HG02610 (cell line): Measurements from ENCODE around the gene OGFOD1.
A peak's percentile ranks its signal among the peaks of the same experiment; 100 is the strongest.

ENCODE experiments used
- ATAC-seq: cut with Tn5 transposase; IDR thresholded peaks from one replicate; pipeline ENCODE4 v1.9.1; 2021; ENCODE audit warnings: mild to moderate bottlenecking, moderate library complexity; ENCODE audit not compliant: unreplicated experiment

Gene OGFOD1

DNA sequence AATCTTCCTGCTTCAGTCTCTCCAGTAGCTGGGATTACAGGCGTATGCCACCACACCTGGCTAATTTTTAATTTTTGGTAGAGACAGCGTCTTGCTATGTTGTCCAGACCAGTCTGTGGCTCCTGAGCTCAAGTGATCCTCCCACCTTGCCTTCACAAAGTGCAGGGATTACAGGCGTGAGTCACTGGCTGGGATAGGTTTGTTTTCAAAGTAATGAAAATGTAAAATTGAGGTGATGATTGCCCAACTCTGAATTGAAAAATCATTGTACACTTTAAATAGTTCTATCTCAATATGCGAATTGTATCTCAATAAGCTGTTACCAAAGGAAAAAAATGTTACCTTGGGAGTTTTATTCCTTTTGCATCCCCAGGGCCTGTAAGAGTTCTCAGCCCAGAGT lies 24.8 kb upstream of the OGFOD1 start:
- no peak for ATAC-seq

DNA sequence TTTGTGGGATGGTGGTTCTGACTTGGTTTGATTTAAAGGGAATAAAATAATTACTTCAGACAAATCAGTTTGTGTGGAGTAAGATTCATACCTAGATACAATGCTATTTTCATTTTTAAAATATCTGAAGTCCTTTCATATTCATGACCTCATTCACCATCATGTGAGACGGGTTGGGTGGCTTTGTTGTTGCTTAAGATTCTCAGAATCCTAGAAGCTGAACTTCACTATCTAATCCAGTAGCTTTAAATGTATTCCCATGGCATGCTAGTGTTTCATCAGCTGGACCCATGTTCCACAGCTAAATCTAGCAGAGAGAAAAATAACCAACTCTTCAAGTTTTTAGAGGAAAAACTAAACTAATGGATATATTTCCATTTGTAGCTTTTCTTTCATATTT lies 23.3 kb upstream of the OGFOD1 start:
- ATAC-seq = no peak

DNA sequence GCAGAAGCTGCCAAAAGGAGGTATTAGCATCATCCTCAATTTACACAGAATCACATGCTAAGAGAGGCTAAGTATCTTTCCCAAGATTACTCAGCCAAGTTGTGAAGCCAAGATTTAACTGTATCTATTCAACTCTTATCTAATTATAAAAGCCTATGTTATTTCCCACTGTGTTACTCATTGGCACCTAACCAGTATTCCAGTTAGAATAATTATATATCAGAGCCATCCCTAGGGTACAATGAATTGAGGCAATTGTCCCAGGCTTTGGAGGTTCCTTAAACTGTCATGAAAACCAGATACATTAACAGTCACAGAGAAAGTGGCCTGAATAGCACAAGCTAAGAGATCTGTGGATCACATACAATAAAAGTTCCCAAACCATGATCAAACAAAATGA lies 15.1 kb upstream of the OGFOD1 start:
- ATAC-seq = no peak

DNA sequence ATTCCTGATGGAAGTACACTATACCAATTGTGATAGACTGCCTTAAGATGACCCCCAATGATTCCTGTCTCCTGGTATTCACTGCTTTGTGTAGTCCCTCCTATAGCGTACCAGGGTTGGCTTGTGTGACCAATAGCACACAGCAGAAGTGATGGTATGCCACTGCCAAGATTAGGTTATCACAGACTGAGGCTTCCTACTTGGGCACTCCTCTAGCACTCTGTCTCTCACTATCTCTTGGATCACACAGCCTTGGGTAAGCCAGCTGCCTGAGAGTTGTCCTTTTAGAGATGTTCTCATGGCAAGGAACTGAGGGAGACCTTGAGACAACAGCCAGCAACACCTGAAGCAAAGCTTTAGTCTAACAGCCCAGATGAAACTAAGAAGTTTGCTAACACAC lies 13.3 kb upstream of the OGFOD1 start:
- ATAC-seq = no peak

DNA sequence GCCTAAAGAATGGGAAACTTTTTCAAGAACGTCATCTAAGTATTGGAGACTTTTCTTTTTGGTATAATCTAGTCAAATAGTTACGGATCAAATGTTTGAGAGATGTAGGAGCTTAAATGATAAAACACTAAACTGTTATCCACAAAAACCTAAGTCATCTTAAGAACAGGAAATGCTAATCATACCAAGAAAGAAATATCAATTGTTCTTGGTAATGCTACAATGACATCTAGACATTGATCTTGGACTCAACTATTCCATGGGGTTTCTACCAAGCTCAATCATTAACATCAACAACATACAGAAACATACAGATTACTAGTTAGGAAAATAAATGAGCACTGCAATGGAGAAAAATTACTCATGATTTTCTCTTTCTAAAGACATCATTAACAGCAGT lies 4.1 kb upstream of the OGFOD1 start:
- no peak for ATAC-seq

DNA sequence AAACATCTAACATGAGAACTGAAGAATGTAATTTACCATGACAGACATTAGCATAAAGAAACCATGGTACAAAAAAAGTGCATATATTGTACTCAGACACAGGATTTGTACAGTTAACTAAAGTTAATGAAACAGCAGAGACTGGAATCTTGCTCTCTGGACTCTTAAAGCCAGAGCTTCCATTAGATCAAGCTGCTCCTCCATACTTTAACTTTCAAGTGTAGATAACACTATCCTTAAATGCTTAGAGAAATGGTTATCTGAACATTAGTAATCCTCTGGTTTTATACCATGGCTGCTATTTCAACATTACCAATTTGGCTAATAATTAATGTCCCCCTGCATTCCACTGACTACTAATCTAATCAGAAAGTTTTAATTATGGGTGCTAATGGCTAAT lies 3.3 kb upstream of the OGFOD1 start:
- ATAC-seq = no peak

DNA sequence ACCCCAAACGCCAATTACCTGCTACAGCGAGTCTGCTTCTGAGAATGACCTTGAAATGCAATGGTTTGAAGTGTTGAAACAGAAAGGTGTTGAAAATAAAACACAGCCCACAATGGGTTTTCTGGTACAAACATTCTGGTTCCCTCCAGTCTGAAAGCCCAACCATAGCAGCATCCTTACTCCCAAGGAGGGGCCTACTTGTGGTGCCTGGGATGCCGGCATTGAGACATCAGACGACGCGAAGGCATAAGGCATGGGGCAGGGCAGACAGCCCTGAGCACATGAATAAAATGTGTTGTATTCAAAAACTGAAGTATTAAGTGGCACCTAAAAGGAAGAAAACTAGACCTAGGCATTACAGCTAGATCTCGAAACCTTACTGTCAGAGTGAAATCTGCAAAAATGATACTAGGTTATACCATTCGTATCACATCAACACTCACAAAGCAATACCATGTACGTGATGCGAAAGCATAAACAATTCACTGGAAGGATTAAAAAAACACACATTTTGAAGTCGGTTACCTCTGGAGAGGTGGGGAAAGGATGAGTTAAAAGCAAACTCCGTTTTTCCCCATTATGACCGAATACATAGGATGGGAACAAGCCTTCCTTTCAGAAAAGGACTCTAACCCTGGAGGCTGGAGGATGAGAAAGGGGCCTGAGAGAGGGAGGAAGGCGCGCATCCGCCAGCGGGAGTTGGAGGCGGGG lies 924 bp upstream of the OGFOD1 start:
- peak; percentile 21 for ATAC-seq

DNA sequence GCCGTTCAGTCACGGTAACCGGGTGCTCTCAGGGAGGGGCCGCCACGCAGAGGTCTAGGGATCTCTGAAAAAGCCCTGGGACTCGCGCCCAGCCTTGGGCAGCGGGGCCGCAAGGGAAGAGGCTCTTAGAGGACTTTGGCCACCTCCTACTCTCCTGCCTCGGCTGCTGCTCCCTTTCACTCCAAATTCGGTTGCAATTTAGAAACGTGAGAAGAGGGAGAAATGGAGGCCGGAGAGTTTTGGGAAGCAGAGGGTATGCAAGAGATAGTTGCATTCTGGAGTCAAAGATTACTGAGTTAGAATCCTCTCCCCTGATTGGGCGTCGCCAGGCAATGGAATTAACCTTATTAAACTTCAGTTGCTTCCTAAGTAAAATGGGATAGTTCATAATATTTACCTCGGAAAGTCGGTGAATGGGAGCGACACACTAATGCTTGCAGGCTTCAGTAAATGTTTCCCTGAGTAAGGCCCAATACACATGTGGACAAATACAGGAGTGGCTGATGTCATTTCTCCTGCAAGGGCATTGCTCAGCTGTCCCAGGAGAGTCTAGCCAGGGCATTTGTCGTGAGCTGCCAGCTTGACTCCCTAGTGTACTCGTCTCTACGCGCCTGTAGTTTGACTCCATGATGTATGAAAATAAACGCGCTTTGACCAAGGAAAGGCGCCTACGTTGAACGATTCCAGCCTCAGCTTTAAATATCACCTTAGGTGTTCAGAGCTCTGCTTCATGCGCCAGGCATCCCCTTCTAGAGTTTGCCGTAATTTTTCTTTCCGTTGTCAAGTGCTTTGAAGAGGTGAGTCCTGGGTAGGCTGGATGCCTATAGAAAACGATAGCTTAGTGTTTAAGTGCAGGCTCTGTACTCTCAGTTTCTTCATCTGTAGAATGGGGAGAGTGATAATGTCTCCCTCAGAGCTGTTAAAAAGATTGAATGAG lies 667 bp downstream of the OGFOD1 start:
- ATAC-seq = peak; percentile 43

DNA sequence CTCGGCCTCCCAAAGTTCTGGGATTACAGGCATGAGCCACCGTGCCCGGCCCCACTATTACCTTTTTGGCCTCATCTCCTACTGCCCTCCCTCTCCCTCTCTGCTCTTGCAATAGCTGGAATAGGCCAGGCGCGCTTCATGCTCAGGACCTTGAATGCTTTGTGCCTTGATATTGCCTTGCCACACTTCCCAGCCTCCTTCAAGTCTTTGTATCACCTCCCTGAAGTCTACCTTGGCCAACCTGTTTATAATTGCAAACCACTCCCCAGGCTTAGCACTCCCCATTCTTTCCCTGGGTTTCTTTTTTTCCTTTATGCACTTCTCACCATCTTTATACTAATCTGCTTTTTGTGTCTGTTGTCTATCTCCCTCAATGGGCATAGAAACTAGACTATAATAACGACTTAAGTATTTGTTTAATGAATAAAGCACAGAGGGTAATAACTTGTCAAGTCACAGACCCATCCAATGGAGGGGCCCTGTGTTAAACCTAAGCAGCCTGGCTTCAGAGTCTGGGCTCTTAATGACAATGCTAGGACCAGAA lies 6.6 kb downstream of the OGFOD1 start:
- no peak for ATAC-seq

DNA sequence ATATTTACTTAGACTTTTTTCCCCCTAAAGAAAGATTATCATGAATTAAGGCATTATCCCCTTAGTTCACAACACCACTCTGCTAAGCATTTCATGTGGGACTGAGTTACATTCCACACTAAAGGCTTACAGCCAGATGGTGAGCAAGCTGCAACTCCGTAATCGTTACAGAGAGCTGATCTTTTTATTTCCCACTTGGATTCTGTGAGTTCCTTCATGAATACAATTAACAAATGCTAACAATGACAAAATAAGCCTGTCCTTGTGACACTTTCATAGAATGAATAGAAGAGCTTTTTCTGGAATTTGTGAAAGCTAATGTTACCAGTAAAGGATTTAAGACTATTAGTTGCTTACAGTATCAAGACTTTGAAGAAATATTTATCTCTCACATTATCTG lies 8.7 kb downstream of the OGFOD1 start:
- no peak for ATAC-seq

DNA sequence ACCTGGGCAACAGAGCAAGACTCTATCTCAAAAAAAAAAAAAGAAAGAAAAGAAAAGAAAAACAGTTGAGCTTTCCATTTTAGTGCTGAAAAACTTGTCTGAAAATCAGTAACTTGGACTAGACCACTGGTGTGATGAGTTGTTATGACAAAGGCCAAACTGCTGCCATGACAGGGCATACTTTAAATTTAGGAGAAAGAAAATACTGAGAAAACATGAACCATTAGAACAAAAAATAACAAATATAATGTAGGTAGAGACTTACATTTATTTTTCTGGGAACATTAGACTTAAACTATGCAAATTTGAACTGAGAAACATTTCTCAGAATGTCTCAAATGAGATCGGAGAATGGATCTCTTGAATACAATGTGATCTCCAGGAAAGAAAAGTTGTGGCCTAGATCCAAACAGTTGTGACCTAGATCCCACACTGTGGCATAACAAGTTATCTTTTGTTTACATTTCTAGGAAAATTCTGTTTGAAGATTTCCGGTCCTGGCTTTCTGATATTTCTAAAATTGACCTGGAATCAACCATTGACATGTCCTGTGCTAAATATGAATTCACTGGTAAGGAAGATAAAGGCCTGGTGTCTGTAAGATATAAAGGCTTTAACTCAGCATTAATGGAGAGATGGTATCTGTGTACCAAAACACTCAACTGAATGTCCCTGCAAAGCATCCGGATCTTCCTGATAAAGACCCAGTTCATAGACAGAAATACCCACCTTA lies 10.9 kb downstream of the OGFOD1 start:
- ATAC-seq = no peak

DNA sequence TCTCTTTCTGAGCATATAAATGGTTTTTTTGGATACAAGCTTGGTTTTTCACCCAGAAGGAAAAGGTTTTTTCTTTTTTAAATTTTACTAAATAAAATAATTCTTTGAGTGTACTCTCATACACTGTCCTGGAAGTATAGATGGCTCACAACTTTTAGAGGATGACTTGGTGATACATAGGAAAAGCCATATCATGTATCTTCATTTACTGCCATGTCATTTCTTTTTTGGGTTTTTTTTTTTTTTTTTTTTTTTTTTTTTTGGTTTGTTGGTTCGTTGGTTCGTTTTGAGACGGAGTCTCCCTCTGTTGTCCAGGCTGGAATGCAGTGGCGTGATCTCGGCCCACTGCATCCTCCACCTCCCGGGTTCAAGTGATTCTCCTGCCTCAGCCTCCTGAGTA lies 11.8 kb downstream of the OGFOD1 start:
- ATAC-seq = no peak

DNA sequence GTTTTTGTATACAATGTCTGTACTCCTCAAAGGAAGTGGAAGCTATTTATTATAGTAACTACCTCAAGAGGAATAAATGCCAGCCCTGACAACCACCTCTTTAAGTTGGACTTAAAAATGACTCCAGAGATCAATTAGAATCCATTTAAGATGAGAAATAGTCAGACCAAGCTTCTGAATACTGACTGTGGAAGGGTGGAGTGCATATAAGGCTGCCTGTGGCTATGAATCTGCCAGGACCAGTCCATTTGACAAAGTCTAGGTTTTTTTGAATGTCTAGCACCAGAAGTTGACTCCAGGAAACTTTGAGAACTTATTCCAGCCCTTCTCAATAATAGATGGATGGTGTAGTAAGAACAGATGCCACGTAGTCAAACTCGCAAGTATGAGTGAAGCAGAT lies 15.0 kb downstream of the OGFOD1 start:
- ATAC-seq = no peak

DNA sequence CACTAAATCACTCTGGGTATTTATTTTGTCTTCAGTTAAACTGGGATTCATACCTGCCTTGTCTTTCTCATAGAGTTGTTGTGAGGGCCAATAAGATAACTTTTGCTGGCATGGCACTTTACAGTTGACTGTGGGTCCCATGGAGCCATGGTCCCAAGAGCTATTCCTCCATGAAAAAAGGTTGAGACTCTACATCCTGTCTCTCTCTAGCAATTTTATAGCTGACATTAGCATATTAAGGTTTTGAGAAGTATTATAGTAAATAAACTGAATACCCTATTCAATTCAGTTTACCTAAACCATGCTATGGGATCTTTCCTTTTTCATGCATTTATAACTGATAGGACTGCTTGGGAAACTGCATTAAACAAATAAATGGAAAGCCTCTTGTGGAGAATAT lies 17.4 kb downstream of the OGFOD1 start:
- ATAC-seq = no peak

DNA sequence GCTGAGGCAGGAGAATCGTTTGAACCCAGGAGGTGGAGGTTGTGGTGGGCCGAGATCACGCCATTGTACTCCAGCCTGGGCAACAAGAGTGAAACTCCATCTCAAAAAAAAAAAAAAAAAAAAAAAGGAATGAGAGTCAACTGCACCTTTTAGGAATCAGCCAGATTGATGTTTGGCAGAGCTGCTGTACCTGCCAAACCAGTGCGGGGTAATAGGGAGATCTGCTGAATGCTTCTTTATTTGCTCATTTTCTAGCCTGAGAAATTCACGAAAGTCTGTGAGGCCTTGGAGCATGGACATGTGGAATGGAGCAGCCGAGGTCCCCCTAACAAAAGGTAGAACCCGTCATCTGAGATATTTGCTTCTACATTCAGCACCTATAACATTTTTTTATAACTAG lies 18.4 kb downstream of the OGFOD1 start:
- no peak for ATAC-seq

DNA sequence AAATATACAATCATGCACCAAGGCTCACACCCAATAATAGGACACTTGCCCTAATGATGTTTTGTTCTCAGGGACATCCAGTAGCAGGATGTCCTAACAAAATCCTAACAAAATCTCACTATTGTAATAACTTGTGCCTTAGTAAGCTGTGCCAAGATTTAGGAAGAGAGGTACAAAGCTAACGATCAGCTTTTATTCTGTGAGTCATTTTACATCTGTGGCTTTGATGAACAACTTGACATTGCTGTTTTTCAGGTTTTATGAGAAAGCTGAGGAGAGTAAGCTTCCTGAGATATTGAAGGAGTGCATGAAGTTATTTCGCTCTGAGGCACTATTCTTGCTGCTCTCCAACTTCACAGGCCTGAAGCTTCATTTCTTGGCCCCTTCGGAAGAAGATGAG lies 18.9 kb downstream of the OGFOD1 start:
- ATAC-seq = no peak

DNA sequence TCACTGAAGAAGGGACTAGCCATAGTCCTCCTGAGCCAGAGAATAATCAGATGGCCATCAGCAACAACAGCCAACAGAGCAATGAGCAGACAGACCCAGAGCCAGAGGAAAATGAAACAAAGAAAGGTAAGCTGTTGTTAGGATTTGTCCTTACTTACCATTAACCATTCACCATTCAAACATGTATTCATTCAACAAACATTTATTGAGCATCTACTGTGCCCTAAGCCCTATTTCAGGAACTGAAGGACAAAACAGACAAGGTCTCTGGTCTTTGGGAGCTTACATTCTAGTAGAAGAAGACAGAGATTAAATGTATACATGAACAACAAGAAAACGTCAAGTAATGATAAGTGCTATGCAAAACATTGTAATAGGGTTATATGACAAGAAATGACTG lies 19.3 kb downstream of the OGFOD1 start:
- no peak for ATAC-seq

DNA sequence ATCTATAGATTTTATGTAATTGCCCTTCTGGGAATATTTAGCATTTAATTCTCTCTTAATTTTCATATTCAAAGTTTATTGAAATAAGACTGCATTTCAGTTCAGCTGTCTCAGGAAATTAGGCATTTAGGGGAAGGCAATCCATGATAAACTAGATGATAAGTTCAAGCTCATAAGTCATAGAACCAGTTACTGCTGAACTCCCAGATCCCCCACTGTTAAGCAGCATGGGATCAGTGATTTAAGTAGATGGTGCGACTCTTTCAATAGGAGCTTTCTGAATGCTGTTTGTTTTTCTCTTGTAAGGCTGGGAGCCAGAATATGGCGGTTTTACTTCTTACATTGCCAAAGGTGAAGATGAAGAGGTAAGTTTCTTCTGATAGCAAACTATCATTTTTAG lies 23.8 kb downstream of the OGFOD1 start:
- no peak for ATAC-seq

DNA sequence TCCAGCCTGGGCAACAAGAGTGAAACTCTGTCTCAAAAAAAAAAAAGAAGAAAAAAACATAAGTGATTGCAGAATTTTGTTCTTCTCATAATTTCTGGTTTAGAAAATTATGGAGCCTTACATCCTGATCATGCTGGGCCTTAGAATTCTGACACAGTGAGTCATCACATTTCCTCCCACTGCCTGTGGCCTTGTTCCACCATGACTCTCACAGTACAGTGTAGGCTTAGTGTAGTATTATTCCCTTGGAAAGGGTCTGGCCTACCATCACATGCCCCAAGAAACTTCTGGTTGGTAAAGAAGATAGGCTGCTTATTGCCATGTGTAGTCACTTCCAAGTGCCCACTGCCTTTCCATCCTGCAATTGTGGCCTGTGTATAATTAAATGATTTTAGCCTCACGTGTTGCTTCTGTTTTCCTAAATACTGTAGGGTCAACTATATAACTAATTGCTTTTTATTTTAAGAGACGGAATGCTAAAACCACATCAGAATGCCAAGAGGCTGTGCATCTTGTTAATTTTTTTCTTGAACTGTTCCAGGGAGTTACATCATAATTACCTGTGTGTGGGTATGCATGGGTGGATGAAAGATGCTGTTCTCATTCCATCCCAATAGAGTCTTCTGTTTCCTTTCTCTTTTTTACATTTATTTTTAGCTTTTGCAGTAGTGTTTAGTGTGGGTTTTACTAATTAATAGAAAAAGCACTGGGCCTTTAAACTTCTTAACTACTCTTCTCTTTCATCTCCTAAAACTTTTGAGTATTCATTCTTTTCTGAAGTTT lies 25.9 kb downstream of the OGFOD1 start:
- no peak for ATAC-seq

DNA sequence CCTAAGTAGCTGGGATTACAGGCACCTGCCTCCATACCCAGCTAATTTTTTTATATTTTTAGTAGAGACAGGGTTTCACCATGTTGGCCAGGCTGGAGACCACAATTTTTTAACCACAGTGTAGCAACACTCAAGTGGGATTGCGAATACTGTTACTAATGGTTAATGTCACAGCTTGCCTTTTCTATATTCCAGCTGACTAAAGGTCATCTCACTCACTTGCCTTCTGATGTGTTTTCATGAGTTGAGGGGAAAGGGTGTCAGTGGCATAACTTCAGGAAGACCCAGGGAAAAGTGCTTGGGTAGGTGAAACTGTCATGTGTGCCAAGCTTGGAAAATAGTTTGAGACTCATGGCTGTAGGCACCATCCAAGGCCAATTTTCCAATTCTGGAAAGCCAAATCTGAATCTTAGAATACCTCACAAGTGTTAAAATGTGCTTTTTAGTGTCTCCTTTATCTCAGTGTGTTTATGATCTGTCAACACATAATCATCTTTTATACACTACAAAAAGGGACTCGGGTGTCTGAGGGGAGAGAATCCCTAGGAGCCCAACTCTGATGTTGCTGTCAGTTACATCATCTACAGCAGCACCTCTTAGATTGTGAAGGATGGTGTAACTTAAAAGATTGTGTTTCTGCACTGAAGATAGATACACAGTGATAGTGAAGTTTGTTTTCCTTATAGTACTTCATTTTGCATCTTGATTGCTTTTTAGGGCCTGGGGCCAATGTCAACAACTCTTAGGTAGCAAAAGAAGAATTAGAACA lies 27.1 kb downstream of the OGFOD1 start:
- ATAC-seq = no peak
